GM21529 (cell line): ENCODE results near the gene NKPD1.

Experiments used
- ATAC-seq: cut with Tn5 transposase; IDR thresholded peaks from one replicate; pipeline ENCODE4 v1.9.1; 2021; ENCODE audit not compliant: unreplicated experiment

Gene NKPD1

GRCh38 chr19:45160870-45161737, at the start of gene NKPD1:
Gene NKPD1, minus strand, starts transcription at chr19:45160982. Its CDS starts 832 bp downstream, at chr19:45160150.
- ATAC-seq: no peak

GRCh38 chr19:45206328-45206727, 45.5 kb upstream of the NKPD1 start:
- no peak for ATAC-seq

GRCh38 chr19:45205810-45206209, 45.0 kb upstream of the NKPD1 start:
- ATAC-seq: no peak

GRCh38 chr19:45202637-45203036, 41.9 kb upstream of the NKPD1 start:
- ATAC-seq: no peak

- no peak for ATAC-seq
These were observed 39.8 kb upstream of the NKPD1 start for GRCh38 chr19:45200568-45200967.

- ATAC-seq: no peak
These were observed 35.0 kb upstream of the NKPD1 start for GRCh38 chr19:45195764-45196163.

GRCh38 chr19:45191375-45191774, 30.6 kb upstream of the NKPD1 start:
- no peak for ATAC-seq

GRCh38 chr19:45189971-45190370, 29.2 kb upstream of the NKPD1 start:
- ATAC-seq: no peak

- ATAC-seq: no peak
These were observed 26.8 kb upstream of the NKPD1 start for GRCh38 chr19:45187421-45188100.

- ATAC-seq: no peak
These were observed 25.9 kb upstream of the NKPD1 start for GRCh38 chr19:45186509-45187334.

GRCh38 chr19:45184115-45184514, 23.3 kb upstream of the NKPD1 start:
- ATAC-seq: no peak

GRCh38 chr19:45182758-45183157, 22.0 kb upstream of the NKPD1 start:
- no peak for ATAC-seq

GRCh38 chr19:45180936-45181335, 20.2 kb upstream of the NKPD1 start:
- ATAC-seq: no peak

GRCh38 chr19:45179892-45180370, 19.1 kb upstream of the NKPD1 start:
- ATAC-seq: no peak

GRCh38 chr19:45179072-45179891, 18.5 kb upstream of the NKPD1 start:
- no peak for ATAC-seq

GRCh38 chr19:45178262-45179071, 17.7 kb upstream of the NKPD1 start, which contains the start of gene BLOC1S3:
Gene BLOC1S3, plus strand, starts transcription at chr19:45178784. Its CDS starts 513 bp downstream, at chr19:45179297.
- ATAC-seq: peak; percentile 75

- peak; percentile 5 for ATAC-seq
These were observed 17.1 kb upstream of the NKPD1 start, which contains the start of gene TRAPPC6A for GRCh38 chr19:45177817-45178261. Gene TRAPPC6A, minus strand, starts transcription at chr19:45178237. Its CDS starts 19 bp downstream, at chr19:45178218.

GRCh38 chr19:45175515-45176345, 14.9 kb upstream of the NKPD1 start:
- ATAC-seq: no peak
